ENCODE results near the gene SH2D2A. TPM values are rescaled to one million over a fixed set of nuclear protein-coding genes. Genes with fewer than 3 reads are reported as not detected.

The SH2D2A gene
- total and polyA plus RNA-seq, 9 of the 15 experiments (the other 6 are each of a cell fraction or from before 2014, with no cell fraction given) = 0.89 to 33.6 (median 6.9) TPM

GRCh38 chr1:156767879-156768604, 48.6 kb downstream of the SH2D2A start (continued):
- no peak for TF ChIP-seq ZFP91 (CRISPR knock-in tag; IDR thresholded peaks at IDR 0.05)
- no peak for TF ChIP-seq BCLAF1 (IDR thresholded peaks at IDR 0.05; ENCODE audit: borderline replicate concordance in 1 of 2, control insufficient read depth in 1 of 2, low read depth in 2 of 2, low read length in 1 of 2)
- no peak for TF ChIP-seq CHAMP1 (IDR thresholded peaks at IDR 0.05)
- TF ChIP-seq PTTG1 (tag; IDR thresholded peaks at IDR 0.05; ENCODE audit: low read depth) = no peak
- no peak for TF ChIP-seq RBM14 (IDR thresholded peaks at IDR 0.05; ENCODE audit: borderline replicate concordance, insufficient read depth, low read depth, low read length)
- TF ChIP-seq ARID1B (IDR thresholded peaks at IDR 0.05) = no peak
- TF ChIP-seq EGR1 (conservative IDR thresholded peaks at IDR 0.05) = peak; percentile 56
- no peak for TF ChIP-seq BCL6 (CRISPR knock-in tag; IDR thresholded peaks at IDR 0.05)
- TF ChIP-seq RNF219 (CRISPR knock-in tag; IDR thresholded peaks at IDR 0.05) = no peak
- TF ChIP-seq IRF9 (tag; IDR thresholded peaks at IDR 0.05) = no peak
- TF ChIP-seq RBBP5 (IDR thresholded peaks at IDR 0.05; ENCODE audit: borderline replicate concordance, insufficient read depth, low read length, poor library complexity, severe bottlenecking) = peak; percentile 35
- TF ChIP-seq ZNF696 (CRISPR knock-in tag; conservative IDR thresholded peaks at IDR 0.05) = no peak
- no peak for TF ChIP-seq GTF2F1 (IDR thresholded peaks at IDR 0.05; ENCODE audit: low read depth, low read length)
- no peak for TF ChIP-seq WHSC1 (IDR thresholded peaks at IDR 0.05; ENCODE audit: low read length)
- no peak for TF ChIP-seq FOXK1 (CRISPR knock-in tag; IDR thresholded peaks at IDR 0.05; ENCODE audit: borderline replicate concordance)
- no peak for TF ChIP-seq PHF21A (IDR thresholded peaks at IDR 0.05; ENCODE audit: borderline replicate concordance, low read depth)
- TF ChIP-seq ZNF12 (CRISPR knock-in tag; IDR thresholded peaks at IDR 0.05) = no peak

Data from K562 (cell line).